Thyroid gland (tissue), 4 donors: ENCODE measurements around the gene TRAPPC2.

Experiments used
- CTCF ChIP-seq, 6 experiments: fragments of 200-600 bp in 3 of 6; fragments of 450-650 bp in 3 of 6; sonication (generic) in 3 of 6; IDR thresholded peaks; one replicate each; pipeline ENCODE4 v1.5.1; 2016 to 2019; ENCODE audit warnings: antibody characterized with exemption in 6 of 6, mild to moderate bottlenecking in 2 of 6, inconsistent platforms in 1 of 6, moderate library complexity in 1 of 6
- POLR2A ChIP-seq, 2 donors: fragments of 450-650 bp; IDR thresholded peaks; one replicate each; pipeline ENCODE4 v1.6.1; 2017; ENCODE audit warnings: antibody characterized with exemption in 2 of 2, mild to moderate bottlenecking in 2 of 2, moderate library complexity in 1 of 2

- TF ChIP-seq CTCF (IDR thresholded peaks at IDR 0.05) (no peak), POLR2A (IDR thresholded peaks at IDR 0.05) (no peak)
These were observed 61.4 kb downstream of the TRAPPC2 start for GRCh38 chrX:13673016-13673415.
